ENCODE results near the gene TTLL6. TPM values are rescaled to one million over a fixed set of nuclear protein-coding genes. Genes with fewer than 3 reads are reported as not detected.
"Not testable (repeated sequence)": the region's sequence is repeated elsewhere in the genome, so short reads cannot be mapped to it uniquely, and the experiment has no call there.

Gene TTLL6
- total RNA-seq, 1 experiment from 2014 or later, result 0.29 TPM

- no peak for ATAC-seq
Observed at GRCh38 chr17:48840441-48840840, 23.4 kb upstream of the TTLL6 start.

GRCh38 chr17:48837458-48837857 lies 20.4 kb upstream of the TTLL6 start:
- H3K4me1 ChIP-seq (ENCODE audit: insufficient read depth, low read length); H3K4me2 ChIP-seq (ENCODE audit: low read length); DNase-seq; intact Hi-C loops (cut with micrococcal nuclease); H3F3A ChIP-seq (ENCODE audit: low read length, unreplicated experiment); ATAC-seq; BruUV-seq (replicated peaks); H3K27ac ChIP-seq (ENCODE audit: low read length); H2AFZ ChIP-seq (ENCODE audit: low read length); H3K36me3 ChIP-seq (ENCODE audit: low read depth, low read length); H3K9ac ChIP-seq (ENCODE audit: low read length); H3K27me3 ChIP-seq (ENCODE audit: low read length); H4K20me1 ChIP-seq (ENCODE audit: low read length); CTCF ChIA-PET; H3K9me2 ChIP-seq (replicated peaks; ENCODE audit: low read length); H3K9me3 ChIP-seq (ENCODE audit: low read length); POLR2A ChIA-PET (ENCODE audit: unreplicated experiment); H3K4me3 ChIP-seq (ENCODE audit: low read length): not testable (repeated sequence)
- peaks cover 68% of the 10 kb centered on the region for H3K79me2 ChIP-seq (ENCODE audit: low read length)

More at GRCh38 chr17:48840441-48840840, 23.4 kb upstream of the TTLL6 start:
- Histone ChIP-seq H3K4me3 (ENCODE audit: low read length) (no peak overlapping the region), H3K79me2 (ENCODE audit: low read length) (peaks cover 39% of the 10 kb centered on the region), H3K9ac (ENCODE audit: low read length) (no peak overlapping the region), H3K4me2 (ENCODE audit: low read length) (no peak overlapping the region), H3K9me3 (ENCODE audit: low read length) (no peaks in the 10 kb centered on the region), H3K9me2 (replicated peaks; ENCODE audit: low read length) (no peaks in the 10 kb centered on the region), H3F3A (ENCODE audit: low read length, unreplicated experiment) (no peaks in the 10 kb centered on the region), H3K27ac (ENCODE audit: low read length) (no peak overlapping the region), H3K4me1 (ENCODE audit: insufficient read depth, low read length) (no peaks in the 10 kb centered on the region), H3K36me3 (ENCODE audit: low read depth, low read length) (peaks cover 14% of the 10 kb centered on the region), H2AFZ (ENCODE audit: low read length) (no peak overlapping the region), H3K27me3 (ENCODE audit: low read length) (no peaks in the 10 kb centered on the region), H4K20me1 (ENCODE audit: low read length) (no peaks in the 10 kb centered on the region)
- no peak for DNase-seq
- TF ChIP-seq EZH2 (IDR thresholded peaks at IDR 0.05; ENCODE audit: low read length, unreplicated experiment), result no peak
- TF ChIP-seq CTCF (conservative IDR thresholded peaks at IDR 0.05; ENCODE audit: low read depth, low read length), result no peak
- no peak for TF ChIP-seq EZH2phosphoT487 (IDR thresholded peaks at IDR 0.05; ENCODE audit: borderline replicate concordance, low read length)
- ChIA-PET POLR2A (ENCODE audit: unreplicated experiment) (no interaction called here), CTCF (no interaction called here)
- intact Hi-C loops (cut with micrococcal nuclease), result no loop called here
- no TSS peak for BruUV-seq (replicated peaks)

GRCh38 chr17:48835971-48836370 lies 18.9 kb upstream of the TTLL6 start:
- no peak overlapping the region for H3K27ac ChIP-seq (ENCODE audit: low read length)
- no peak overlapping the region for H3K4me2 ChIP-seq (ENCODE audit: low read length)
- intact Hi-C loops (cut with micrococcal nuclease), result no loop called here
- H3K4me1 ChIP-seq (ENCODE audit: insufficient read depth, low read length), result peaks cover 20% of the 10 kb centered on the region
- no peak overlapping the region for H2AFZ ChIP-seq (ENCODE audit: low read length)
- H4K20me1 ChIP-seq (ENCODE audit: low read length), result no peaks in the 10 kb centered on the region
- no peaks in the 10 kb centered on the region for H3K9me2 ChIP-seq (replicated peaks; ENCODE audit: low read length)
- no TSS peak for BruUV-seq (replicated peaks)
- H3K4me3 ChIP-seq (ENCODE audit: low read length), result no peak overlapping the region
- CTCF ChIA-PET, result no interaction called here
- TF ChIP-seq EZH2 (IDR thresholded peaks at IDR 0.05; ENCODE audit: low read length, unreplicated experiment), result no peak
- TF ChIP-seq CTCF (conservative IDR thresholded peaks at IDR 0.05; ENCODE audit: low read depth, low read length), result no peak
- TF ChIP-seq EZH2phosphoT487 (IDR thresholded peaks at IDR 0.05; ENCODE audit: borderline replicate concordance, low read length), result no peak
- POLR2A ChIA-PET (ENCODE audit: unreplicated experiment), result no interaction called here
- no peaks in the 10 kb centered on the region for H3K9me3 ChIP-seq (ENCODE audit: low read length)
- DNase-seq, result peak; percentile 23
- no peaks in the 10 kb centered on the region for H3K27me3 ChIP-seq (ENCODE audit: low read length)
- H3K79me2 ChIP-seq (ENCODE audit: low read length), result peaks cover 78% of the 10 kb centered on the region
- no peak for ATAC-seq
- H3F3A ChIP-seq (ENCODE audit: low read length, unreplicated experiment), result no peaks in the 10 kb centered on the region
- H3K9ac ChIP-seq (ENCODE audit: low read length), result no peak overlapping the region
- no peaks in the 10 kb centered on the region; the same call in 1 of the 2 replicates for H3K36me3 ChIP-seq (ENCODE audit: low read depth, low read length)
